ENCODE measurements around the gene MAN2A1.
"Not testable (repeated sequence)": the region's sequence is repeated elsewhere in the genome, so short reads cannot be mapped to it uniquely, and the experiment has no call there.

MAN2A1 gene

GRCh38 chr5:109759306-109759705 is 69.6 kb downstream of the MAN2A1 start:
- H3K79me2 ChIP-seq (ENCODE audit: low read length), result peaks cover 93% of the 10 kb centered on the region

DNA sequence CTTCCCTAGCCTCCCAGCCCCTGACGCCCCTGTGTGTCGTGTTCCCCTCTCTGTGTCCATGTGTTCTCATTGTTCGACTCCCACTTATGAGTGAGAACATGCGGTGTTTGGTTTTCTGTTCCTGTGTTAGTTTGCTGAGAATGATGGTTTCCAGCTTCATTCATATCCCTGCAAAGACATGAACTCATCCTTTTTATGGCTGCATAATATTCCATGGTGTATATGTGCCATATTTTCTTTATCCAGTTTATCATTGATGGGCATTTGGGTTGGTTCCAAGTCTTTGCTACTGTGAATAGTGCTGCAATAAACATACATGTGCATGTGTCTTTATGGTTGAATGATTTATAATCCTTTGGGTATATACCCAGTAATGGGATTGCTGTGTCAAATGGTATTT is 70.4 kb downstream of the MAN2A1 start:
- peaks cover 94% of the 10 kb centered on the region for H3K79me2 ChIP-seq (ENCODE audit: low read length)
- not testable (repeated sequence) for H3K9ac ChIP-seq (ENCODE audit: low read length); DNase-seq; H3K9me2 ChIP-seq (replicated peaks; ENCODE audit: insufficient read depth, low read length); H3K27ac ChIP-seq (ENCODE audit: low read length); H4K20me1 ChIP-seq (ENCODE audit: insufficient read depth, low read length); H3K9me3 ChIP-seq (replicated peaks; ENCODE audit: insufficient read depth, low read length); H3K4me3 ChIP-seq (ENCODE audit: low read length); H2AFZ ChIP-seq (ENCODE audit: low read length); H3K27me3 ChIP-seq (replicated peaks; ENCODE audit: insufficient read depth, low read length); H3K4me2 ChIP-seq (ENCODE audit: low read depth, low read length)
- peaks cover 24% of the 10 kb centered on the region for H3F3A ChIP-seq (ENCODE audit: insufficient read depth, low read length)
- H3K4me1 ChIP-seq (ENCODE audit: low read length), result peaks cover 13% of the 10 kb centered on the region; the same call in 1 of the 2 replicates
- H3K36me3 ChIP-seq (replicated peaks; ENCODE audit: insufficient read depth, low read length), result peaks cover 21% of the 10 kb centered on the region

More at GRCh38 chr5:109759306-109759705, 69.6 kb downstream of the MAN2A1 start:
- H3K9me3 ChIP-seq (replicated peaks; ENCODE audit: insufficient read depth, low read length), result no peaks in the 10 kb centered on the region
- peaks cover 13% of the 10 kb centered on the region; the same call in 1 of the 2 replicates for H3K4me1 ChIP-seq (ENCODE audit: low read length)
- no peak for TF ChIP-seq EZH2 (optimal IDR thresholded peaks at IDR 0.05; ENCODE audit: low read depth, low read length)
- no peak for TF ChIP-seq CTCF (IDR thresholded peaks at IDR 0.05; ENCODE audit: low read length)
- no peak overlapping the region for H3K4me2 ChIP-seq (ENCODE audit: low read depth, low read length)
- no peak overlapping the region for H3K9ac ChIP-seq (ENCODE audit: low read length)
- DNase-seq, result no peak
- H3K36me3 ChIP-seq (replicated peaks; ENCODE audit: insufficient read depth, low read length), result peaks cover 21% of the 10 kb centered on the region
- no peak overlapping the region for H3K4me3 ChIP-seq (ENCODE audit: low read length)
- H3F3A ChIP-seq (ENCODE audit: insufficient read depth, low read length), result peaks cover 25% of the 10 kb centered on the region
- H4K20me1 ChIP-seq (ENCODE audit: insufficient read depth, low read length), result peaks cover 5% of the 10 kb centered on the region; the same call in 1 of the 2 replicates
- H3K27ac ChIP-seq (ENCODE audit: low read length), result no peak overlapping the region
- no peaks in the 10 kb centered on the region for H3K27me3 ChIP-seq (replicated peaks; ENCODE audit: insufficient read depth, low read length)
- no peak overlapping the region for H2AFZ ChIP-seq (ENCODE audit: low read length)
- no peaks in the 10 kb centered on the region for H3K9me2 ChIP-seq (replicated peaks; ENCODE audit: insufficient read depth, low read length)

DNA sequence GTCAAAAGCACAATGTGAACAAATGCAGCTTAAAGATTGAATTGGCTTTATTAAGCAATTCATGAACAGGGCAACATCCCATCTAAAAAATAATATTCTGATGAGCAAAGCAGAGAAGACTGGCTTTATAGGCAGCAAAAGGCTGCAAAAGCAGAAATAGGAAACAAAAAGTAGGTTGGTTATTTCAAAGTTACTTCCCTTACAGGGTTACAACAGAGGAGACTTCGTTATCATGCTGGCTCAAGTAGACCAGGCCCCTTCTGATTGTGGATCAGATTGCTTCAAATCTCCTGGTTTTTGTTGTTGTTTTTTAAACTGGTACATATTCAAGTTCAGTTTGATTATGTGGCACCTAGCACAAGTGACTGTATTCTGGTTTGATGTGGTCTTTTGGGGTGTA is 73.1 kb downstream of the MAN2A1 start:
- Histone ChIP-seq H3K9me3 (replicated peaks; ENCODE audit: insufficient read depth, low read length) (no peaks in the 10 kb centered on the region), H3K4me1 (ENCODE audit: low read length) (peaks cover 10% of the 10 kb centered on the region; the same call in 1 of the 2 replicates), H3K9ac (ENCODE audit: low read length) (no peak overlapping the region), H3K4me3 (ENCODE audit: low read length) (no peak overlapping the region), H3K27ac (ENCODE audit: low read length) (no peak overlapping the region), H3F3A (ENCODE audit: insufficient read depth, low read length) (peaks cover 15% of the 10 kb centered on the region), H3K27me3 (replicated peaks; ENCODE audit: insufficient read depth, low read length) (no peaks in the 10 kb centered on the region), H3K36me3 (replicated peaks; ENCODE audit: insufficient read depth, low read length) (peaks cover 20% of the 10 kb centered on the region), H4K20me1 (ENCODE audit: insufficient read depth, low read length) (no peaks in the 10 kb centered on the region), H3K9me2 (replicated peaks; ENCODE audit: insufficient read depth, low read length) (no peaks in the 10 kb centered on the region), H2AFZ (ENCODE audit: low read length) (no peak overlapping the region), H3K4me2 (ENCODE audit: low read depth, low read length) (no peak overlapping the region), H3K79me2 (ENCODE audit: low read length) (peaks cover 95% of the 10 kb centered on the region)
- TF ChIP-seq CTCF (IDR thresholded peaks at IDR 0.05; ENCODE audit: low read length) (no peak), EZH2phosphoT487 (IDR thresholded peaks at IDR 0.05; ENCODE audit: low read length) (no peak), EZH2 (optimal IDR thresholded peaks at IDR 0.05; ENCODE audit: low read depth, low read length) (no peak)
- DNase-seq, result no peak

DNA sequence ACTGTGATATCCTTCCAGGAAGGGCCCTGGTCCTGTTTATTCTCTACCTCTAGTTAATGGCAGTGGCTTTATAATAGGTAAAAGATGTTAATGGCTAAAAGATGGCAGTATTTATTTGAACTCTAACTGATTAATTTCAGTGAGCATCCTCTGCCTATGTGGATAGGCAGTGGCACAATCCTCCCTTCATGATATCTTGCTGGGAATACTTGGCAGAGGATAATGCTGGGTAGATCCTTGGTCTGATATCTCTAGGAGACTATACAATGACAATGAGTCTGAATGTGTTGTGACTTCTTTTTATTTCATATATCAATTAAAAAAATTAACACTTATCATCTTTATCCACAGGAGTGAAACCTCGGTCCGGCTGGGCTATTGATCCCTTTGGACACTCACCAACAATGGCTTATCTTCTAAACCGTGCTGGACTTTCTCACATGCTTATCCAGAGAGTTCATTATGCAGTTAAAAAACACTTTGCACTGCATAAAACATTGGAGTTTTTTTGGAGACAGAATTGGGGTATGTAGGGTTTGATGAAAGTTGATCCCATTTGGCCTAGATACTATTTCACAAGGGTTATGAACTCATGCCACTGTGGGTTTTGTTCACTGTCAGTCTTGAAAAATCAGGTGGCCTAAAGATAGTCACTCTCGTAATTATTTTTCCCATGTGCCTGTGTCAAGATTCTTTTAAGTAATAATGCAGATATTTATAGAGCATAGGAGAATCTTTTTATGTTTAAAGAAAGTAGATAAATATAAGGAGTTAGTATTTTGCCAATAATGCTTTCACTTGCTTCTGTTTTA is 77.7 kb downstream of the MAN2A1 start:
- no peaks in the 10 kb centered on the region for H4K20me1 ChIP-seq (ENCODE audit: insufficient read depth, low read length)
- TF ChIP-seq EZH2phosphoT487 (IDR thresholded peaks at IDR 0.05; ENCODE audit: low read length), result no peak
- no peak for TF ChIP-seq EZH2 (optimal IDR thresholded peaks at IDR 0.05; ENCODE audit: low read depth, low read length)
- TF ChIP-seq CTCF (IDR thresholded peaks at IDR 0.05; ENCODE audit: low read length), result no peak

More for the DNA sequence above, 77.7 kb downstream of the MAN2A1 start:
- H3K9ac ChIP-seq (ENCODE audit: low read length), result no peak overlapping the region
- H3K79me2 ChIP-seq (ENCODE audit: low read length), result peaks cover 97% of the 10 kb centered on the region
- DNase-seq, result no peak
- peaks cover 4% of the 10 kb centered on the region; the same call in 1 of the 2 replicates for H3F3A ChIP-seq (ENCODE audit: insufficient read depth, low read length)
- no peaks in the 10 kb centered on the region for H3K9me2 ChIP-seq (replicated peaks; ENCODE audit: insufficient read depth, low read length)
- H3K27ac ChIP-seq (ENCODE audit: low read length), result no peak overlapping the region
- H3K4me3 ChIP-seq (ENCODE audit: low read length), result no peak overlapping the region
- no peak overlapping the region for H2AFZ ChIP-seq (ENCODE audit: low read length)
- no peaks in the 10 kb centered on the region for H3K27me3 ChIP-seq (replicated peaks; ENCODE audit: insufficient read depth, low read length)
- peaks cover 14% of the 10 kb centered on the region for H3K36me3 ChIP-seq (replicated peaks; ENCODE audit: insufficient read depth, low read length)
- H3K9me3 ChIP-seq (replicated peaks; ENCODE audit: insufficient read depth, low read length), result no peaks in the 10 kb centered on the region
- no peak overlapping the region for H3K4me2 ChIP-seq (ENCODE audit: low read depth, low read length)
- no peaks in the 10 kb centered on the region for H3K4me1 ChIP-seq (ENCODE audit: low read length)

Measured in MM.1S (cell line).